CD4-positive, alpha-beta T cell (primary cell): ENCODE data around the gene CCDC102B. TPM values are rescaled to one million over a fixed set of nuclear protein-coding genes. Genes with fewer than 3 reads are reported as not detected.

ENCODE experiments used
- ATAC-seq: fragments of 200-7000 bp; cut with Tn5 transposase; one replicate; pipeline ENCODE4 v1.10.0; 2022; ENCODE audit warnings: mild to moderate bottlenecking; ENCODE audit not compliant: poor library complexity
- CTCF ChIA-PET: fragments of 350-600 bp; sonication (Branson Sonifier 250); formaldehyde crosslinking; loops from one replicate; lab custom pipeline; 2021; ENCODE audit warnings: antibody characterized with exemption, inconsistent platforms; lab: Charles Lee
- POLR2A ChIA-PET: fragments of 350-600 bp; sonication (Branson Sonifier 250); formaldehyde crosslinking; loops from one replicate; lab custom pipeline; 2021; ENCODE audit warnings: antibody characterized with exemption, inconsistent platforms; lab: Charles Lee
- DNase-seq, 14 experiments: peaks; one replicate each; pipeline ENCODE4 v3.0.0-alpha.2; 2013 to 2020; ENCODE audit warnings: mixed read lengths in 2 of 14
- H3K27ac ChIP-seq, 2 donors: one replicate each; pipeline versions ENCODE4 v1.5.1 to v1.7.0; 2013; ENCODE audit warnings: low read length in 2 of 2, low read depth in 1 of 2, mild to moderate bottlenecking in 1 of 2
- H3K27me3 ChIP-seq, 2 experiments: 1 replicate in 1 of 2; 2 replicates in 1 of 2; pipeline versions ENCODE4 v1.6.1 to v1.7.0; 2013; ENCODE audit warnings: low read length in 2 of 2, control low read depth in 1 of 2, mild to moderate bottlenecking in 1 of 2, moderate library complexity in 1 of 2; ENCODE audit not compliant: insufficient read depth in 2 of 2, control insufficient read depth in 1 of 2
- H3K36me3 ChIP-seq: one replicate; pipeline ENCODE4 v1.6.1; 2013; ENCODE audit warnings: low read length, control low read depth; ENCODE audit not compliant: insufficient read depth
- H3K4me1 ChIP-seq: one replicate; pipeline ENCODE4 v1.6.1; 2013; ENCODE audit warnings: low read length, control low read depth; ENCODE audit not compliant: insufficient read depth
- H3K4me3 ChIP-seq: one replicate; pipeline ENCODE4 v1.5.1; 2013; ENCODE audit warnings: mild to moderate bottlenecking, low read length, moderate library complexity
- H3K9me3 ChIP-seq, 2 experiments: 1 replicate in 1 of 2; 2 replicates in 1 of 2; pipeline versions ENCODE4 v1.6.1 to v1.7.0; 2013; ENCODE audit warnings: low read length in 2 of 2, mild to moderate bottlenecking in 2 of 2, control low read depth in 1 of 2, moderate library complexity in 1 of 2; ENCODE audit not compliant: control insufficient read depth in 1 of 2, insufficient read depth in 1 of 2
- H3K27ac Mint-ChIP-seq: one replicate; pipeline ENCODE4 v1.8.0; 2020; ENCODE audit warnings: mixed read lengths
- H3K27me3 Mint-ChIP-seq: one replicate; pipeline ENCODE4 v1.8.0; 2021; ENCODE audit warnings: mixed read lengths
- H3K36me3 Mint-ChIP-seq: one replicate; pipeline ENCODE4 v1.8.0; 2021; ENCODE audit warnings: low read depth, mixed read lengths
- H3K4me1 Mint-ChIP-seq: one replicate; pipeline ENCODE4 v1.8.0; 2021; ENCODE audit warnings: low read depth, mixed read lengths
- H3K4me3 Mint-ChIP-seq: one replicate; pipeline ENCODE4 v1.8.0; 2020; ENCODE audit warnings: mild to moderate bottlenecking, mixed read lengths
- H3K9me3 Mint-ChIP-seq: one replicate; pipeline ENCODE4 v1.8.0; 2020; ENCODE audit warnings: mixed read lengths
- CTCF ChIP-seq: fragments of 200-600 bp; IDR thresholded peaks from one replicate; pipeline ENCODE4 v1.8.0; 2022; ENCODE audit warnings: antibody characterized with exemption, mild to moderate bottlenecking
- intact Hi-C, 2 experiments: fragments of 100-400 bp; cut with DNase I in 1 of 2; cut with micrococcal nuclease in 1 of 2; formaldehyde crosslinking; loops; one replicate each; pipeline versions ENCODE4 v1.15.1 to v1.9.0; 2023 to 2025; cut with DNase I, micrococcal nuclease
- total RNA-seq, 174 experiments: library from RNA in 2 of 174; stranded (reverse) in 2 of 174; gene quantifications; one replicate each; pipeline ENCODE4 v1.2.3 and lab custom pipeline; 2021 to 2026

The CCDC102B gene
- total RNA-seq, 2 experiments from 2014 or later, result 2.6 to 3.0 TPM

- DNase-seq (no peak), ATAC-seq (no peak)
- Histone ChIP-seq H3K4me3 (no peak overlapping the region), H3K27me3 (no peaks in the 10 kb centered on the region), H3K36me3 (no peaks in the 10 kb centered on the region), H3K9me3 (no peaks in the 10 kb centered on the region), H3K4me1 (no peaks in the 10 kb centered on the region), H3K27ac (no peak overlapping the region)
- H3K36me3 Mint-ChIP-seq, result no peaks in the 10 kb centered on the region
- no peak overlapping the region for H3K4me3 Mint-ChIP-seq
- intact Hi-C loops, result no loop called here
- POLR2A ChIA-PET, result no interaction called here
- no peak for TF ChIP-seq CTCF
- CTCF ChIA-PET, result no interaction called here
- no peak overlapping the region for H3K27ac Mint-ChIP-seq
- no peaks in the 10 kb centered on the region for H3K27me3 Mint-ChIP-seq
- no peaks in the 10 kb centered on the region for H3K4me1 Mint-ChIP-seq
- no peaks in the 10 kb centered on the region for H3K9me3 Mint-ChIP-seq
Measured at GRCh38 chr18:68841301-68841700, 43.4 kb downstream of the CCDC102B start.

- Mint-ChIP-seq H3K4me1 (no peaks in the 10 kb centered on the region), H3K27ac (no peak overlapping the region), H3K36me3 (no peaks in the 10 kb centered on the region), H3K27me3 (no peaks in the 10 kb centered on the region), H3K9me3 (no peaks in the 10 kb centered on the region), H3K4me3 (no peak overlapping the region)
- no peak for DNase-seq
- Histone ChIP-seq H3K27ac (no peak overlapping the region), H3K4me3 (no peak overlapping the region), H3K36me3 (no peaks in the 10 kb centered on the region), H3K9me3 (no peaks in the 10 kb centered on the region), H3K27me3 (no peaks in the 10 kb centered on the region), H3K4me1 (no peaks in the 10 kb centered on the region)
- ChIA-PET CTCF (no interaction called here), POLR2A (no interaction called here)
- intact Hi-C loops, result no loop called here
- ATAC-seq, result no peak
- no peak for TF ChIP-seq CTCF
Measured at GRCh38 chr18:68842951-68843350, 45.1 kb downstream of the CCDC102B start.

GRCh38 chr18:68843473-68844089 is 45.7 kb downstream of the CCDC102B start:
- CTCF ChIA-PET, result no interaction called here
- intact Hi-C loops, result no loop called here
- no peak overlapping the region for H3K4me3 Mint-ChIP-seq

More at GRCh38 chr18:68843473-68844089, 45.7 kb downstream of the CCDC102B start:
- Mint-ChIP-seq H3K27ac (no peak overlapping the region), H3K36me3 (no peaks in the 10 kb centered on the region), H3K4me1 (no peaks in the 10 kb centered on the region), H3K9me3 (no peaks in the 10 kb centered on the region), H3K27me3 (no peaks in the 10 kb centered on the region)
- H3K4me1 ChIP-seq, result no peaks in the 10 kb centered on the region
- no peaks in the 10 kb centered on the region for H3K9me3 ChIP-seq
- H3K27me3 ChIP-seq, result no peaks in the 10 kb centered on the region
- DNase-seq (no peak), ATAC-seq (no peak)
- no peak overlapping the region for H3K4me3 ChIP-seq
- H3K27ac ChIP-seq, result no peak overlapping the region
- H3K36me3 ChIP-seq, result no peaks in the 10 kb centered on the region
- no peak for TF ChIP-seq CTCF
- POLR2A ChIA-PET, result no interaction called here
